MCF 10A (cell line): ENCODE measurements around the gene SP6. TPM values are rescaled to one million over a fixed set of nuclear protein-coding genes. Genes with fewer than 3 reads are reported as not detected.

Experiments
- BruUV-seq: library from RNA; stranded (reverse); fragments of 400-500 nt; replicated peaks from 2 replicates; lab custom pipeline; 2021; lab: Mats Ljungman, UMichigan
- CTCF ChIA-PET: fragments of 300-600 bp; sonication (Branson Sonifier 250); formaldehyde crosslinking; extraction: SDS; loops from one replicate; lab custom pipeline; 2021; ENCODE audit warnings: antibody characterized with exemption, inconsistent platforms; lab: Yijun Ruan, JAX
- POLR2A ChIA-PET: fragments of 300-600, 350-650 bp; sonication (Branson Sonifier 250); formaldehyde crosslinking; extraction: SDS; loops from one replicate; lab custom pipeline; 2020; ENCODE audit warnings: antibody characterized with exemption, inconsistent platforms; lab: Yijun Ruan, JAX
- DNase-seq: peaks from one replicate; pipeline ENCODE4 v3.0.0-alpha.2; 2018; ENCODE audit not compliant: unreplicated experiment
- H3K27ac Mint-ChIP-seq: one replicate; pipeline ENCODE4 v1.8.0; 2022; ENCODE audit warnings: mild to moderate bottlenecking, low read depth, mixed read lengths; ENCODE audit not compliant: unreplicated experiment
- H3K27me3 Mint-ChIP-seq: one replicate; pipeline ENCODE4 v1.8.0; 2022; ENCODE audit warnings: mixed read lengths; ENCODE audit not compliant: insufficient read depth, unreplicated experiment
- H3K36me3 Mint-ChIP-seq: one replicate; pipeline ENCODE4 v1.8.0; 2022; ENCODE audit warnings: mild to moderate bottlenecking, moderate library complexity, mixed read lengths; ENCODE audit not compliant: insufficient read depth, unreplicated experiment
- H3K4me1 Mint-ChIP-seq: one replicate; pipeline ENCODE4 v1.8.0; 2022; ENCODE audit warnings: mixed read lengths; ENCODE audit not compliant: insufficient read depth, unreplicated experiment
- H3K4me3 Mint-ChIP-seq: one replicate; pipeline ENCODE4 v1.8.0; 2022; ENCODE audit warnings: mild to moderate bottlenecking, moderate library complexity, mixed read lengths; ENCODE audit not compliant: unreplicated experiment
- H3K9me3 Mint-ChIP-seq: one replicate; pipeline ENCODE4 v1.8.0; 2022; ENCODE audit warnings: mixed read lengths; ENCODE audit not compliant: unreplicated experiment
- CTCF ChIP-seq: fragments of 200-600 bp; IDR thresholded peaks from one replicate; pipeline ENCODE4 v1.8.0; 2022; ENCODE audit warnings: antibody characterized with exemption, mild to moderate bottlenecking; ENCODE audit not compliant: unreplicated experiment
- intact Hi-C: fragments of 100-400 bp; cut with micrococcal nuclease; formaldehyde crosslinking; loops from 2 replicates; pipeline ENCODE4 v1.14.1; 2022
- total RNA-seq: library from RNA; stranded (reverse); gene quantifications from 2 replicates; pipeline ENCODE4 v1.2.3, GENCODE V29; 2022

The SP6 gene
- total RNA-seq, 1 experiment from 2014 or later = 1.5 TPM

GRCh38 chr17:47839071-47839470, 11.9 kb downstream of the SP6 start:
- H3K27me3 Mint-ChIP-seq = no peaks in the 10 kb centered on the region
- peaks cover 7% of the 10 kb centered on the region for H3K4me1 Mint-ChIP-seq
- ChIA-PET POLR2A (interaction anchor here (1.3 to 8.0 kb wide), 2 partner anchors 53 to 118 kb away, joined by 4 to 178 read pairs; partner anchors contain the start of genes PRR15L and SP2), CTCF (interaction anchor here (0.5 to 18.5 kb wide), 3 partner anchors 49 to 110 kb away, joined by 3 to 523 read pairs (median 3); partner anchors contain the start of gene SP2)
- no peak for TF ChIP-seq CTCF
- no peaks in the 10 kb centered on the region for H3K36me3 Mint-ChIP-seq
- no peak overlapping the region for H3K27ac Mint-ChIP-seq
- no TSS peak for BruUV-seq
- DNase-seq = no peak
- H3K9me3 Mint-ChIP-seq = no peaks in the 10 kb centered on the region
- intact Hi-C loops = no loop called here
- H3K4me3 Mint-ChIP-seq = no peak overlapping the region

DNA sequence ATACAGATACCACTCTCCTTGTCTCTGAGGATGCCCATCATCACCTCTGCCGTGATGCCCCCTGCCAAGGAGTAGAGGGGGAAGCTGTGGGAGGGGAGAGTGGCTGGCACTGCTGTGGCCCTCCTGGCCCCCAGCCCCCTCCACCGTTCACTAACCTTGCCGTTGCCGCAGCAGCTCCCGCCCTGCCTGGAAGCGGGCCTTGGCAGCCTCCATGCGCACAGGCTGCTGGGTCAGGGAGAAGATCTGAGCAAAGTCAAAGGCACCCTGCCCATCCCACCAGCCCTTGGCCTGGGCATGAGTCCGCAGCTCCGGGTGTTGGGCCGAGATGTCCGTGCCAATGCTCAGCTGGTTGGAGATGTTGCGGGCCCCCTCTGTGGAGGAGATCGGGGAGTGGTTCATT, 12.3 kb downstream of the SP6 start:
- intact Hi-C loops = no loop called here
- BruUV-seq = no TSS peak
- ChIA-PET POLR2A (no interaction called here), CTCF (interaction anchor here (0.5 to 18.5 kb wide), 3 partner anchors 50 to 111 kb away, joined by 3 to 523 read pairs (median 3); partner anchors contain the start of gene SP2)
- Mint-ChIP-seq H3K9me3 (no peaks in the 10 kb centered on the region), H3K27ac (no peak overlapping the region), H3K27me3 (no peaks in the 10 kb centered on the region), H3K4me1 (peaks cover 7% of the 10 kb centered on the region), H3K4me3 (no peak overlapping the region), H3K36me3 (no peaks in the 10 kb centered on the region)
- TF ChIP-seq CTCF = no peak
- no peak for DNase-seq

DNA sequence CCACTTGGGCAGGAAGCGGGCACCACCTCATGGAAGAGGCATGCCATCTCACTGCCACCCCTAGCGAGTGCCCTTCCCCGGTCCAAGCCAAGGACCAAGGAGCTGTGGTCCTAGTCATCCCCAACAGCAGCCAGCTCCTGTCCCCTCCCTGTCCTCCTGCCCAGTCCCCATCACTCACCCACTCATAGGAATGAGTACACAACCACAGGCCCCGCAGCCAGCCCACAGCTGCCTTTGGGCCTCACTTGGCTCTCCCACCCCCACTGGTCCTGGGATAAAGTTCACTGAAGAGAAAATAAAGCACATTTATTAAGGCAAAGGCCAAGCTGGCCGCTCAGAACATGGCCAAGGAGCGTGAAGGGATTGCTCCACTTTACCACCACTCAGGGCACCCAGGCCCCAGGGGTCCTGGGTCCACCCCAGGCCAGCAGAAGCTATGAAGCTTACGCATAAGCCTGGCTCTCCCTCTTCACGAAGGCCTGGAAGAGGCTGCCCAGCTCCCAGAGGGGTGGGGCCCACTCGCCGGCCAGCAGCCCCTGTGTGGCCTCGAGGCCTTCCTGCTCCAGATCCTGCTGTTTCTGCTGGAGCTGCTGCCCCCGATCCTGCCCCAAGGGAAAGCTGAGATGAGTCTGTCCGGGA, 13.4 kb downstream of the SP6 start:
- Mint-ChIP-seq H3K27ac (no peak overlapping the region), H3K36me3 (no peaks in the 10 kb centered on the region), H3K4me1 (no peaks in the 10 kb centered on the region), H3K27me3 (no peaks in the 10 kb centered on the region), H3K9me3 (no peaks in the 10 kb centered on the region), H3K4me3 (no peak overlapping the region)
- no TSS peak for BruUV-seq
- POLR2A ChIA-PET = no interaction called here
- TF ChIP-seq CTCF = no peak
- CTCF ChIA-PET = interaction anchor here (0.5 to 1.6 kb wide), 5 partner anchors 7 to 195 kb away, joined by 3 to 5 read pairs (median 3); no protein-coding TSS in a partner anchor
- DNase-seq = no peak
- intact Hi-C loops = no loop called here

- DNase-seq = no peak
Measured at GRCh38 chr17:47836601-47837000, 14.4 kb downstream of the SP6 start.

More at GRCh38 chr17:47836601-47837000, 14.4 kb downstream of the SP6 start:
- intact Hi-C loops = no loop called here
- Mint-ChIP-seq H3K27me3 (no peaks in the 10 kb centered on the region), H3K27ac (no peak overlapping the region), H3K4me3 (no peak overlapping the region), H3K36me3 (no peaks in the 10 kb centered on the region), H3K4me1 (peaks cover 9% of the 10 kb centered on the region), H3K9me3 (no peaks in the 10 kb centered on the region)
- CTCF ChIA-PET = interaction anchor here (0.8 to 1.6 kb wide), 3 partner anchors 8 to 181 kb away, joined by 3 to 5 read pairs (median 3); no protein-coding TSS in a partner anchor
- no TSS peak for BruUV-seq
- POLR2A ChIA-PET = no interaction called here
- no peak for TF ChIP-seq CTCF
